SK-N-MC (cell line): Measurements from ENCODE around the gene ZNF136.

Experiments used
- EZH2 ChIP-seq: fragments of 200-600 bp; sonication (generic); IDR thresholded peaks from one replicate; pipeline ENCODE4 v1.6.1; 2017; ENCODE audit warnings: antibody characterized with exemption
- FOXP2 ChIP-seq: optimal IDR thresholded peaks from 2 replicates; pipeline ENCODE3; 2011; ENCODE audit warnings: mild to moderate bottlenecking, moderate library complexity; ENCODE audit not compliant: insufficient read depth; ENCODE audit errors: extremely low read length, control extremely low read depth
- POLR2AphosphoS5 ChIP-seq: IDR thresholded peaks from 2 replicates; pipeline ENCODE4 v1.6.1; 2012; ENCODE audit warnings: mild to moderate bottlenecking, low read depth, low read length, borderline replicate concordance

DNA sequence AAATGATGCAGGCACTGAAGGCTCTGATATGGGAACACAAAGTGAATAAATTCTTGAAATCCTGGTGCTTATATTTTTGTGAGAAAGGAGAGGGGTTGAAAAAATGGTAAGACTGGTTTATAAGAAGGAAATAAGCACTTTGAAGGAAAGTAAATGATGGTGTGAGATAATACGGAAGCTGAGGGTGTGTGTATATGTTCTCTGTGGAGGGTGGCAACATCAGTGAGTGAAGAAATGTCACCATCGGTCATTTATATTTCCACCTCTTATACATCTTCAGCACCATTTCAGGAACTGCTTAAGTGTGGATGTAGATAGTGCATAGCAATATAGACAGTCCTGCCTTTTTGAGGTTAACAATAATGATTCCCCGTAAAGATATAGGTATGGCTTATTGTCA lies 17.5 kb downstream of the ZNF136 start:
- TF ChIP-seq POLR2AphosphoS5, result no peak
- no peak for TF ChIP-seq EZH2
- no peak for TF ChIP-seq FOXP2
